HTERT RPE-1 (cell line): ENCODE results near the gene LIM2.

Source experiments
- in situ Hi-C: fragments of 300-500 bp; cut with MboI; formaldehyde crosslinking; loops from 4 replicates; pipeline ENCODE4 v1.14.3; 2020; ENCODE audit warnings: low sequenced_read_pairs

LIM2 gene

DNA sequence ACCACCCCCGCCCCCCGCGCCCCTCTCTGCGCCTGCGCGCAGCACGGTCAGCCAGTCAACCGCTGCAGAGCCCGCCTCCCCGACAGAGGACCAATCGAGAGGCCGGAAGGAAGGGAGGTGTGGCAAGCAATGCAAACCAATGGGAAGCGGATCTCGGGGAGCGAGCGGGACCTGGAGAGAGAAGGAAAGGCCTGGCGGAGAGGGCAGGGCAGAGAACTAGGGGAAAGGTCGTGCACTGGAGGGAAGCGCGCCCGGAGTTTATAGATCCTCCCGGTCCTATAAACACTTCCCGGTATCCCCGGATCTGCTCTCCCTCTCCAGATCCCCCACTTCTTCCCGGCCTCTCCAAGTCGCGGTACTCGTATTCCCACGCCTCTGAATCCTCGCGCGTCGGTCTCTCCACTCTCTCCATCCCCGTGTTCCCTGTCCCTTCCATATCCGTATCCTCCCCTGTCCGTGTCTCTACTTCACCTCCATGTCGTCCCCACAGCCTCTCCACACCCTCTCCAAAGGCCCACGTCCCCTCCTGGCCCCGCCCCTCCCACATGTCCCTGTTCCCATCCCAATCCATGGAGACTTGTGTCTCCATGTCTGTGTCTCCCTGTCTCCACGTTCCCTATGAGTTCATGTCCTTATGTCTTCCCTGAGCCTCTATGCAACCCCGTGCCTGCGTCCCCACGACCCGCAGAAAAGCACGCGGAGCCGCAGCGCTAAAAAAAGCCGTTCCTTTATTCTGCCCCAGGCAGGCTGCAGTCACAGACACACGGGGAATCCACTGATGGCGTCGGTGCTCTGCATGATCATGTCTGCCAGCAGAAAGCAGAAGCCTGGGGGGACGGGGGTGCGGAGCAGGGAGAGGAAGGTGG, 21.2 kb downstream of the LIM2 start:
- in situ Hi-C loops: no loop called here

DNA sequence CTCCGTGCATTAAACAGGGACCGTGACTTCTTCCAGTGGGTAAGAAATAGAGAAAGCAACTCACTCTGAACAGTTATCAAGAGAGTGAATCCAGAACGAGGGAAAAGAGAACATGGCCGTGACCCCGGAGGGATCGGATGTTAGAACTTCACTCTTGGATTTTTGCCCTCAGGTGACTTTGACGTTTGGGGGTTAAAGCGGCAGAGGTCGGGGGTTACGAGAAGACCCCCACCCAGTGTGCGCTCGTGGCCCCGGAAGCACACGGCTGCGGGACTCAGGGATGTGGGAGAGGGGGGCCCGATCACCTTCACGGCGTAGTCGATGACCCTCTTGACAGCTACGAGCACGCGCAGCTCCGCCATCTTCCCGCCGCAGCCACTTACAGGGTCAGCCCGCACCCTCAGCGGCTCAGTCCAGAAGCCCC, 21.8 kb downstream of the LIM2 start, which contains the start of gene ETFB:
Gene ETFB, minus strand, starts transcription at position 424 of the 424 bp plus-strand sequence. Its CDS starts 62 bp downstream, at position 362.
- in situ Hi-C loops: no loop called here

DNA sequence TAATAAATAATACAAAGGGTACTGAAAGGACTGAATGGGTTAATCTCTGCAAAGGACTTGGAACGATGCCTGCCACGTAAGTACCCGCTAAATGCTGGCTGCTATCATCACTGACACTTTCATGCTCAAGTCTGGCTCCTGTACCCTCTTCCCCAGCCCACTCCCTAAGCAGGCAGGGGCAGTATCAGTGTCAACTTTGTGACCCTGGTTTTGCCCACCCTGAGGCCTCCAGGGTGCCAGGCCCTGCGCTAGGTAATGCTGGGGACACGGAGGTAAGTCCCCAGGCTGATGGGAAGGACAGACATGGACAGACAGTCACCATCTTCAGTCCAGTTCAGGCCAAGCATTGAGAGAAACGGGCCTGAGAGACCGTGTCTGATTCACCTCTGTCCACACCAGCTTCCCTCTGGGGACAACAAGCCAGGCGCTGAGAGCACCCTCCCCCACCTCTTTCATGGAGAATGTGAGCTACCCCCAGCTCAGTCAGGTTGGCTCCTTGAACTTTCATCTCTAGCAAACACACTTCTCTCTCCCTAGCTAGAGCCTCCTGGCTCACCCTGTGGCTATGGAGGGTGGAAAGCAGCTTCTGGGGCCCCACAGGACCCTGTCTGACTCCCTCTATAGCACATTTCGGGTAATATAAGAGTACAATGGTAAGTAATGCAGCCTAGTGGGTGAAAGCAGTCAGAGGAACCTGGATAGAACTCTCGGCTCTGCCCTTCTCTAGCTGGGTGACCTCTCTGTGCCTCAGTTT, 22.4 kb downstream of the LIM2 start:
- in situ Hi-C loops: no loop called here

DNA sequence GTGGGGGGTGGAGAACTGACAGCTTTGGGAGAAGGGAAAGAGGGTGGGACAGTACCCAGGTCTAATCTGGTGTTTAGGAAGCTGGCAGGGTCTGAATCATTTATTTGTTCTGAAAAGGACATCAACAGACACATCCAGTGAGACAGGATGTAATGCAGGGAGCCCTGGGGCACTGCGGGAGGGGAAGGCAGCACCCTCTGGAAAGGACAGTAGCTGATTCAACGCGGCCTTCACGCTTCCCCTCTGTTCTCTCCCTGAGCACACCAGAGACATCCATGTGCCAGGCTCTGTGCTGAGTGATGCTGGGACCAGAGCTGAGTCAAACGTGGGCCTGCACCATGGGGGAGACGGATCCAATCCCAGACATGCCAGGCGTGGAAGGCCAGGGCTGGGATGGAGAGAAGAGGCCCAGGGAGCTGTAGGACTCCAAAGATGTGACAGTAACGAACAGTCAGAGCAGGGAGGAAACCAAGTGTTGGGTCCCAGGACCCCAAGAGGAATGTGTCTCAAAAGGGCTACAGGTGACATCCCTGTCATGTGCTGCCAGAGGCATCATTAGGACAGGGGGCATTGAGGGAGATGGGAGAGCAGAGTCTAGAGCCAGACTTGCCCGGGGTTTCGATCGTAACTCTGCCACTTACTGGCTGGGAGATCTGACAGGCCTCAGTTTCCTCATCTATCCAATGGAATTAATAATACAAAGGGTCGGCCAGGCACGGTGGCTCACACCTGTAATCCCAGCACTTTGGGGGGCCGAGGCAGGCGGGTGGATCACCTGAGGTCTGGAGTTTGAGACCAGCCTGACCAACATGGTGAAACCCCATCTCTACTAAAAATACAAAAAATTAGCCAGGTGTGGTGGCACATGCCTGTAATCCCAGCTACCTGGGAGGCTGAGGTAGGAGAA, 23.3 kb downstream of the LIM2 start:
- in situ Hi-C loops: no loop called here

DNA sequence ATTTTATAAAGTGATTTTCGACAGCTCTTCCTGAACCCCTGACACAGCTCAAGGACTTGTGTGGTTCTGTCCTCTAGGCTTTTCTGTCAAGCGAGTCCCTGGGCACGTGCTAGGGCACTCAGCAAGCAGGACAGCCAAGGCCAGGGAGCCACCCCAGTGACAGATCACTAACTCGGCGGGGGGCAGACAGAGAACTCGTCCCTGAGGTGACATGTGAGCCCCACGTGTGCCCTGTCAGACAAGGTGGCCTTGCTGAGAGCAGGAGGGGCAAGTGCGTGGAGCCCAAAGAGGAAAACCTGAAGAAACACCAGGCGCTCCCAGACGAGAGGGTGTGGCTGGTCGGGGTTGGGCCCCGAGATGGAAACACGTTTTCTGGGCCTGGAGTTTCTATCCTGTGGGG, 26.5 kb downstream of the LIM2 start:
- in situ Hi-C loops: no loop called here

DNA sequence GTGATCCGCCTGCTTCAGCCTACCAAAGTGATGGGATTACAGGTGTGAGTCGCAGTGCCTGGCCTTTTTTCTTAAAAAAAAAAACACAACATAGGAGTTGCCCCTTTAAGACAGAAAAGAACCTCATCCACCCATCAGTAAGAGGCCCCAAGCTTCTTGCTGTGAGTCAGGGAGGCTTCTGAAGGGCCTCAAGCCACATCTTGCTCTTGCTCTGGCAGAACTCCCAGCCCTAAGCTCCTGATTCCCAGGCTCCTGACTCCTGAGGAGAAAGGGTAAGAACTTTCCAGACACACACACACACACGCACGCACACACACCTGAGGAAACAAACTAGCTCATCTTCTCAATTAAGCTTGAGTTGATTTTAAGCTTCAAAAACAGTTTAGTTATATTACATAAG, 28.5 kb downstream of the LIM2 start:
- in situ Hi-C loops: no loop called here

DNA sequence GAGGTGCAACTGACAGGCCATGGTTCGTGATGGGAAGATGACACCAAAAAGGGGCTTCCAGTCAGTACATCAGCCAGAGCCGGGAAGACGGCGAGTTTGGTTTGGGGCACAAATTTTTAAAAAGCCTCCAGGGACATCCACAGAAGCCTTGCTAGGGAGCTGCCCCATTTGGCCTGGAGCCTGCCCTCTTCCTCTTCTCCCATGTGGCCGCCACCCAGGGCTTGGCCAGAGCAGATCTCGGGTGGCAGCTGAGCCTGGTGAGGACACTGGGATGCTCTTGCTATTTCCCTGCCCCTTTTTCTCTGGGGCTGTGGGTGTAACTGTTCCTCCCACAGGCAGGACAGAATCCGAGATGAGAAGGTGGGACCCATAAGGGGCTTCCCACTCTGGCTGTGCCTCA, 29.8 kb downstream of the LIM2 start:
- in situ Hi-C loops: no loop called here

DNA sequence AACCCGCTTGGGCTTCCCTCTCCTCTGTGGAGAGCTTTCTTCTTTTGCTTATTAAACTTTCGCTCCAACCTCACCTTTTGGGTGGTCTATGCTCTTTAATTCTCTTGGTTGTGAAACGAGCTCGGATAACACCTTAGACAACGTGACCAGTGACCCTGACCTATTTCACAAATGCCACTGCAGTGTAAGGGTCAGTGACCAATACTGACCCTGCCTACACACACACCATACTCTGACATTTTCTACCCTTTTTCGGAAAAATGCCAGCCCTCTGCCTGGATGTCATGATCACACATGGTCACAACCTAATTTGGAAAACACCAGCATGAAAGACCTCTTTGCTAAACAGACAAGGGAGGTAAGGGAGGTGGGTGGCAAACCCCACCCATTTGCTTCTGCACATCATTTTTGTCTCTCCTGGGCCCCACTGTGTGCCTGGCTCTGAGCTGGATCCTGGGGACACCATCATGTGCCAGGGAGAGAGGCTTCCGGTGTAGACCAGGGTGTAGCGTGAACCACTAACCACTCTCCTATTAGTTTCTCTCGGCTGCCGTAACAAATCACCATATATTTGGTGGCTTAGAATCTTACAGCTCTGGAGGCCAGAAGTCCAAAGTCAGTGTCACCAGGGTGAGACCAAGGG, 31.5 kb downstream of the LIM2 start:
- in situ Hi-C loops: no loop called here

DNA sequence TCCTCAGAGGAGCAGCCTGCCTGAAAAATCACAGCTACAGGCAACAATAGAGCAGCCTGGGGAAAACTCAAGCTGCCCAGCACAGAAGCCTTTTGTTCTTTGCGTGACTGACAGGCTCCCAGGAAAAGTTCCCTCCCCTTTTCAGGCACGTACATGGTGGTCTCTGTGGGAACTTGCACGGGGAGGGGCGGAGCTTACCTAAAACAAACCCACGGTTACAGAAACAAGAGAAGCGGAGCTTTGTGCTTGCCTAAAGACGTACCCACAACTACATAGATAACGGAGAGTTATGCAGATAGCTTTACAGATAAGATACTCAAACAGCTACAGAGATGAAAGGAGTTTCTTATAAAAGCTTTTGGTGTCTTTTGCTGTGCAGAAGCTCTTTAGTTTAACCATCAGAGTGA, 33.0 kb downstream of the LIM2 start:
- in situ Hi-C loops: no loop called here

DNA sequence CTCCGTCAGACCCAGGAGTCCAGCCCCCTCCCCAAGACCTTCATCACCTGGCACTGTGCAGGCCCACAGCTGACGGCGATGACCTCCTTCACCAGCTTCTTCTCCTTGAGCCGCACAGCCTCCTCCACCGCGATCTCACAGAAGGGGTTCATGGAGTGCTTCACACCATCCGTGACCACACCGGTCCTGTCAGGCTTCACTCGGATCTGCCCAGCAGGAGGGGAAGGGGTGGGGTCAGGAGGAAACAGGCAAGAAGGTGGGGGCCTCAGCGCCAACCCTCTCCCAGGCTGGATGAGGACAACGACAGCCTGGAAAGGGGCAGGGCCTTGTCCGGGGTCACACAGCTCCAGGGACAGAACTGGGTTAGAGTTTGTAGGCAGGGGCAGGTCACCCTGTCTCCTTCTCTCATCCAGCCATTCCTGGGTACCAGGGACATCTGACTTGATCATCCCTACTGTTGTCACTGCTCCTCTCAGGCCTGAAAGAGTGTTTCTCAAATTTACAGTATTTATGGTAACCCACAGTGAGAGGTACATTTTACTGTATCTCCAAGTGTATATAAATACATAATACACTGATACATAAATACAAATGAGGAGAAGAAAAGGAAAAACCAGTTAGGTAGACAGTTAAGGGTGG, 33.6 kb downstream of the LIM2 start:
- in situ Hi-C loops: no loop called here

DNA sequence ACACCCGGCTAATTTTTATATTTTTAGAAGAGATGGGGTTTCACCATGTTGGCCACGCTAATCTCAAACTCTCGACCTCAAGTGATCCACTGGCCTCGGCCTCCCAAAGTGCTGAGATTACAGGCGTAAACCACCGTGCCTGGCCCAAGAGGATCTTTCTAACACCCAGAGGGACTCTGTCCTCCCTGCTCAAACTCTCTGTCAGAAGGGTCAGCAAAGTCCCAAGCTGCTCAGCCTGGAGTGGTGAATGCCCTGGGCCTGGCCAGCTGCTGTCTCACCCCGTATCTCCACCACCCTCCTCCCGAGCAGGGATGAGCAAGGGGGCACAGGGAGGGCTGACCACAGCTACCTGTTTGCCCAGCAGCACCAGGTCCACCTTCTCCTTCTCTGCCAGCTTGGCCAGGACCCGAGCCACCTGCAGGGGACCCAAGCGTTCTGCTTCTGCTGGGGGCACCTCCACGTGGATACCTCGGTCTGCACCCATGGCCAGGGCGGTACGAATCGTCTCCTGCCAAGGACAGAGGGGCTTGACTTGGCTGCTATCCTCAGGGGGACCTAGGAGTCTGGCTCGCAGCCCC, 34.9 kb downstream of the LIM2 start:
- in situ Hi-C loops: no loop called here

DNA sequence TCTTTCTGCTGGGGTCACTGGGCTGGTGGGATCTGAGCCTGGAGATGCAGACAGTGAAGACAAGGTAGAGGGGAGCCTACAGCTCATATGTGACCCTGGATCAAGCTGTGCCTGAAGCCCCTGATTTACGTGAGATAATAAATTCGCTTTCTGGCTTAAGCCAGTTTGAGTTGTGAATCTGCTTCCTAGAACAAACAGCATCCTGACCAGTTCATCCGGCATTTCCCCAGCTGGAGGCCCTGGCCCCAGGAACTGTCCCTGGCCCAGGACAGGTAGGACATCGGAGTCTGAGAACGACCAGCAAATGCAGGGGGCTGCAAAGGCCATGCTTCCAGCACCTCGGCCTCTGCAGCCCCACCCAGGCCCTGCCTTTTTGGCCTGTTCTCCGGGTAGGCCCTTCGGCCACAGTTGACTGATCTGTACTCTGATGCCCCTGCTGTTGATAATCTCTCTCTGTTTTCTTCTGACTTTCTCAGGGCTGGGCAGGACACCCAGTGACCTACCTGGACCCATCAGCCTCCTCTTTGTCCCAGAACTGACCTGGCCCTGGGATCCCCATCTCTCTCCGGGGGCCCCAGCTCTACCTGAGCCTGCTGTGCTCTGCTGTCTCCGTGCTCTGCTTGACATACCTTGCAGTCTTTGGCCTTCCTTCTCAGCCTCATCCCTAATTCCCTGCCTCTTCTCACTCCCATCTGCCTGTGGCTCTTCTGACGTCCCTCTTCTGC, 36.3 kb downstream of the LIM2 start:
- in situ Hi-C loops: no loop called here

DNA sequence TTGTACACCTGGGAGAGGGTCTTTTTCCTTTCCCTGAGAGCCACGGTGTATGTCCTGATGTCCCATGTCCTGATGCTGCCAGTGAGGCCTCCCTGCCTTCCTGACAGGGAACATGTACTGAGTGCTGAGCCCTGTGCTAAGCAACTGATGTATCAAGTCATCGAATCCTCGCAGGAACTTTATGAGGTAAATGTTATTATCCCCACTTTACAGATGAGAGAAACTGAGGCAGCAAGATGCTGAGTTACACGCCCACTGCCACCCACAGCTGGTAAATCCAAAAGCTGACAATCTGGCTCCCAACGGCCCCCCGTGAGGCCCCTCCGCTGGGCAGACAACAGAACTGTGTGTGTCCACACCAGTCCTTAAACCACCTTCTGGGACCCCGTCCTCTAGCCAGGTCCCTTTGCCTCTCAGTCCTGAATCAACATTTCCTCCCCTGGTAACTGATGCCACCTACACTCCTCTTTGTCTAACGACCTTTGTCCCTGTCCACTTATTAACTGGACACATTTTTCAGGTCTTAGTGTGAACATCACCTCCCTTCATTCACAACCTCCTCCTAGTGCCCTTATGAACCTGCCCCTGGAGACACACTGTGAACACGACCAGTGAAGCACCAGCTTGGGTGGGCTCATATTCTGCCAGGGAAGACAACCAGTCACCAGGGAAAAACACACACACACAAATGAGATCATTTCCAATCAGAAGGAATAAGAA, 40.4 kb downstream of the LIM2 start:
- in situ Hi-C loops: no loop called here

DNA sequence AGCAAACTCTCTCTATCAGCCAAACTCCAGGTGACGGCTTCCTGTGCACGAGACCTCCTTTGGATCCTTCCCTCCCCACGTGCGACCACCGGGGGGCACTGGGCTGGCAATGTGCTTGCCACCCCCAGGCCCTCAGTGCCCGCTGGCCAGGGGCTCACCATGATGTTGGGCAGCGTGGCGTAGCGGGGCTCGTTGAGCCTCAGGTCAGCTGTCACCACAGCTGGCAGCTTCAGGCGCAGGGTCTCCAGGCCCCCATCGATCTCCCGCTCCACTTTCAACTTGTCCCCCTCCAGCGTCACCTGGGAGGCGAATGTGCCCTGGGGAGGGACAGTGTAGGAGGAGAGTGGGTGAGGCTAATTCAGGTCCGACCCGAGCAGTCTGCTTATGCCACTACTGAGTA, 41.0 kb downstream of the LIM2 start:
- in situ Hi-C loops: no loop called here

DNA sequence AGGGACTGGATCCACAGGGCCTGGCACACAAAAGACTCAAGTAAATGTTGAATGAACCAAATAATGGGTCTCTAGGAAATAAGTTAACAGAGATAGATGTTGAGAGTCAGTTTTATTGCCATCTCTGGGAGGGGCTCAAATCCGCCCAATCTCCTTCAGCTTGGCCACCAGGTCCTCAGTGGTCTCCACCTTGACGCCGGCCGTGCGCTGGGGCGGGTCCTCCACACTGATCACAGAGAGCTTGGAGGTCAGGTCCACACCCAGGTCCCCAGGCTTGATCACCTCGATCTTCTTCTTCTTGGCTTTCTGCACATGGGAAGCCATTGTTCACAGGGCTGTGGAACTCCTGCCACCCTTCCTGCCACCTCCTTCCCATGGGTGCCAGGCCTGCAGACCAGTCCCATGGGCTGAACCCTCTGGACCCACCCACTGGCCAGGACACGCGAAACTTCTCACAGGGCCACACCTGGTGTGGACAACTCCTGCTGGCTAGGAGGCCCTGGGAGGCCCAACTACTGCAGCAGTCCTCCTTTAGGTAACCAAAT, 42.6 kb downstream of the LIM2 start:
- in situ Hi-C loops: no loop called here

DNA sequence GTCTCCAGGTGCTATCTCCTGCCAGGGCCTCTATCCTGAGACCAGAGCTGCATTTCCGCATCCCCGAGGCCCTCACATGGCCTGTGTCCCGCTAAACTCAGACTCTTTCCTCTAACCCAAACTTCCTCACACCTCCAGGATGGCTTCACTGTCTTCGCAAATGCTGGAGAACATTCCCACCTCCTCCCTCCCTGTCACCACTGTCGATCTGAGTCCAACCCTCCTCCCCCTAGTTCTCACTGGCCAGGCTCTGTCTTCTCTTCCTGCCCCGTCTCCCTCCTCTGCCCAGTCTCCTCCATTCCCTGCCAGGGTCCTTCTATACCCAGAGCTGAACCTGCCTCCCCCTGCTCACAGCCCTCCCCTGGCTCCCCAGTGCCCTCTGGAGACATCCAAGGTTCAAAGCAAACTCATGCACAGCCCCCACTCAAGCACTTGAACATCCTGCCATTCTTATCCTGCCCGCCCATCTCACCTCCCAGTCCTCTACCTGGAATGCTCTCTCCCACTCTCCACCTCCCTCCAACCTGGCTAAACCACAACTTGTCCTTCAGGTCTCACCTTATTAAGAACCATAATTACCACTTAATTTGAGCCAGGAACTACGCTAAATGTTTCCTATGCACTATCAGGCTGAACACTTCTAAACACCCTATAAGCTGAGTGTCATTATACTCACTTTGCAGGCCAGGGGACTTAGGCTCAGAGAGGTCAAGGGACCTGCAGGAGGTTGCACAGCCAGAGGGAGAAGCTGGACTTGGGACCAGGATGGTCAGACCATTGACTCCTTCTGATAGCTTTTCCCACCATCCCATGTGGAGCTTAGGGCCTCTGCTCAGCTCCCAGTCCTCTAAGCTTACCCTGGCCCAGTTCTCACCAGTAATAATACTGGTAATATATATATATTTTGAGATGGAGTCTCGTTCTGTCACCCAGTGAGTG, 44.9 kb downstream of the LIM2 start:
- in situ Hi-C loops: no loop called here

DNA sequence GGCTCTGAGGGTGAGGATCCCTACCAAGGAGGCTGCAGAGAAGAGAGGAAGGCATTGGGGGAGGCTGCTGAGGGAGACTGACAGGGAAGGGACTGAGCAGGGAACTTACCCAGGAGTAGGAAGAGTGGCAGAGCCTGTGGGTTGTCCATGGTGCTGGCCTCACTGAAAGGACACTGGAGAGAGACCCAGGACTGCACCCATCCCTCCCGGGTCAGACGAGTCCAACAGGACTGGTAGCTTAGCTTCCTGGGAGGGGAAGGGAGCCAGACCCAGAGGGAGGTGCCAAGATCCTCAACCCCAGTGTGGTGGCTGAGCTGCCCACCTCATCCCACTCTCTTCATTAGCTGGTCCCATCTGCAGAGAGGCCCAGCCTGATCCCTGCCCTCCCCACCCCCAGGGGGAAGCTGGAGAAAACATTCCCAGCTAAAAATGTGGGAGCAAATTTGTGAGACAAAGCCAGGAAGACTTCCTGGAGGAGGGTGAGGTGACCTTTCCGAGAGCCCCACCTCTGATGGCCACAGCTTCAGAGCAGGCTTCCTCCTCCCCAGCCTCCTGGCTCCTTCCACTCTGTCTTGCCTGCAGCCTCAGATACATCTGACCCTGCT, 45.7 kb downstream of the LIM2 start, which contains the start of gene VSIG10L:
Gene VSIG10L, minus strand, starts transcription at position 164 of the 605 bp plus-strand sequence. Its CDS starts 15 bp downstream, at position 149.
- in situ Hi-C loops: no loop called here
